AG08396 (cell line): ENCODE results near the gene IGBP1.
"Not testable (repeated sequence)": the region's sequence is repeated elsewhere in the genome, so short reads cannot be mapped to it uniquely, and the experiment has no call there.

Experiments
- DNase-seq: peaks from one replicate; pipeline ENCODE4 v3.0.0; 2012; ENCODE audit warnings: low spot score, mixed read lengths

The IGBP1 gene

GRCh38 chrX:70133303-70134115 lies at the start of gene IGBP1:
Gene IGBP1 (plus strand): TSS chrX:70133447. CDS start chrX:70133948, 501 bp downstream.
- peak; percentile 80 for DNase-seq

DNA sequence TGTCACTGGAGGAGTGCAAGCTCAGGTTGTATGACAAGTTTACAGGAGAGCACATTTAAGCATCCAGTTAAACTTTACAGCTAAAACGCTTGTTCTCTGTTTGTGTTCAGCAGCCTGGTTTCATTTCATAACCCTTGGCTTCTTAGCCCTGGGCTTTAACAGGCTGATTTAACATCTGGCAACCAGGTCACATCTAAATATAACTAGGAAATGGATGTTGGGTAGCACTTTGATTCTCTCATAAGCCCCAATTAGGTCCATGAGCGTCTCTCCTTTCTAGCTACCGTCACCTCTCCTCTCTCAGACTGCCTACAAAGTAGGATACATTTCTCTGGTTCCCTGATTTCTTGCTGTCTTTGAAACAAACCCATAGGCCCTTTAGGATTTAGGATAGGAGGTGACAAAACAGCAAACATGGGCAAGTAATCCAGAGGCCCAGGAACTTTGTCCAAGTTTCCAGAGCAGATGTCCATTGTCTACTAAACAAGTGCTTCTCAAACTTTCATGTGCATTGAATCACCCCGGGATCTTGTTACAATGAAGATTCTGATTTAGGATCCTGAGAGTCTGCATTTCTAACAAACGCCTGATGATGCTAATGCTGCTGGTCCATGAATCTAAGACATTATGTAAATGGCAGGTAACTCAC lies 48.5 kb upstream of the IGBP1 start:
- no peak for DNase-seq

GRCh38 chrX:70087857-70088630 lies 45.2 kb upstream of the IGBP1 start:
- DNase-seq: peak; percentile 31

GRCh38 chrX:70088751-70089150 lies 44.5 kb upstream of the IGBP1 start:
- no peak for DNase-seq

DNA sequence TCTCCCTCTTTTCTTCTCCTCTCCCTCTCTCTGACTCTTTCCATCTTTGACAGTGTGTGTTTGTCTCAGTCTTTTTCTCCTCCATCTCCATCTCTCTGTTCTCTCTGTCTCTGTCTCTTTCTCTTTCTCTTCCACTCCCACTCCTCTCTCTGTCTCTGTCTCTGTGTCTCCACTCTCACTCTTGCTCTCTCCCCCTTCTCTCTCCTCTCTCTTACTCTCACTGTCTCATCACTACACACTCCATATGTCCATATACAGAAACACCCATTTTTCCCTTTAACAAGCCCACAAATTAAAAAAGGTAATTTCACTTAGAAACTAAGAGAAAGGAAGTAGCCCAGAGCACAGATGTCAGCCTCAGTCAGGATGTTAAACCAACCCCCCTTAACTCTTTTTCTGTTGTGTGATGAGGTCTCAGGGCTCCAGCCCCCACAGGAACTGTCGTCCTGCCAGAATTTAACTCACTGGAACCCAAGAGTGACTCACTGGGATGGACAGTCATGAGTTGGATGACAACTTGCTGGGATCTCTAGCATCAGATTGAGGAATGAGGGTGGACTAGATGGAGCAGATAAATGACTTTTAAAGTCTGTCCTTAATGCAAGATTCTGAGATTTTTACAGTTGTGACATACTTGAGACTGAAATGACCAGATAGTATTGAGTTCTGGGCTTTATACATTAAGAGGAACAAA lies 43.5 kb upstream of the IGBP1 start:
- DNase-seq: peak; percentile 23

DNA sequence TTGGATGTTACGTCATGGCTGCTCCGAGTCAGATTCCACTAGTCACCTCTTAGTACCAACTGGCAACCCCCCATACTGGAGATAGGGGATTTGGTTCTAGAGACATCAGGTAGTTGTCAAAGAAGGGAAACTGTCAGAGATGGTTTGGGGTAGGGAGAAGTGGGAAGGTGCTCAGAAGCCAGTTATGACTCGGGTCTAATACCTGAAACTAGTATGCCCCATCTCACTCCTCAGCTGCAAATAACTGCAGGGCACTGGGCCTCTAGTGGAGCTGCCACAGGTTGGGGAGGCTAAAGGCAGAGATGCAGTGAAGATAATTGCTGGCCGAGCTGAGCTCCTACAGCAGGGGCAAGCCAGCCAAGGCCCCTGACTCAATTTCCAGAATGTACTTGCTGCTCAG lies 41.0 kb upstream of the IGBP1 start:
- DNase-seq: no peak

DNA sequence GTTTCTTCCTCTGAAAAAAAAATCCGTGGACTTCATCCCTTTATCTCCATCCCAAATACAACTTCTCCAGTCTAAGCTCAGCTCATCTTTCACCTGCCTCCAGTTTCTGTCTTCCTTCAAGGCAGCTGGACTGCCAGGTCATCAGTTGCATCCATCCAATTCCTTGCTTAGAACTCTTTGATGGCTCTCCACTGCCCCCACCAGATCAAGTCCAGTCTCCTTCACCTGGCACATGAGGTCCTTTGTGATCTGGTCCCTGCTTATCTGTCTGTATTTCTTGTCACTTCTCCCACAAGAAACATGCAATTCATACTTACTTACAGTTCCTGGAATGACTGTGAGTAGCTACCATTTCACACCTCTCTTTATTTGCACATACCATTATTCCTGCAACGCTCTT lies 37.2 kb upstream of the IGBP1 start:
- peak; percentile 24 for DNase-seq

GRCh38 chrX:70105229-70105628 lies 28.0 kb upstream of the IGBP1 start:
- no peak for DNase-seq

GRCh38 chrX:70111436-70112026 lies 21.7 kb upstream of the IGBP1 start:
- DNase-seq: not testable (repeated sequence)

GRCh38 chrX:70117738-70118137 lies 15.5 kb upstream of the IGBP1 start:
- DNase-seq: no peak

- not testable (repeated sequence) for DNase-seq
Measured at GRCh38 chrX:70123014-70123413, 10.2 kb upstream of the IGBP1 start.

DNA sequence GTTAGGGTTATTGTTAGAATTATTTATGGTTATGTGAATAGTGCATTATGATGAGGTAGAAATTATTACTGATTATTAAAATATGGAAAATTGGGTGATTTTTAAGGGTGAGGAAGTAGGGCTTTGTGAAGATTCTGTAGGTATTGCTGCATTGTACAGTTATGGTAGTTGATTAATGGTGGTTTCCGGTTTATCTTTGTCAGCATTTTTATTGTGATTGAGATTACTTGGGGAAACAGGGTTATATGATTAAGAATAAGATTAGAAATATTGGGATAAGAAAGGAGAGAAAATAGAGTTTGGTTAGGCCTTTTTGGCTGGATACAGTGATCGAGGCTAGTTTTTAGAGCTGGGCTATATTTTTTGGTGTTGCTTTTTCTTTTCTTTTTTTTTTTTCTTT lies 8.6 kb upstream of the IGBP1 start:
- DNase-seq: no peak

DNA sequence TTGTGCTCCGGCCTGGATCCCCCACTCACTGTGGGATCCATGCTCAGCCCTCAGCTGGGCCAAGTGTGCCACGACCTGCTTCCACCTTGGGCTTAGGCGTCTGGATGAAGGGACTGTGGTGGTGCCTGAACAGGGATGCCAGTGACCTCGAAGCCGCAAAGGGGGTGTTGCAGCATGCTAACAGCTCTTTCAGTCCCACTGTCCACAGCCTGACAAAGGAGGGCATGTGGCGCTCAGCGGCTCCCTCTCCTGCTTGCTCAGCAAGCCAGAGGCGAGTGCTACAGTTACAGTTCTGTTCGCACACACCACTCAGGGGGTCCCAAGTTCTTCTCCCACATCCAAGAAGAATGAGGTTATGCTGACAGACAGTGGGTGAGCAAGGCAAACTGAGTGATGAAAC lies 5.2 kb upstream of the IGBP1 start:
- DNase-seq: no peak

GRCh38 chrX:70129816-70130215 lies 3.4 kb upstream of the IGBP1 start:
- no peak for DNase-seq

GRCh38 chrX:70132224-70132623 lies 1.0 kb upstream of the IGBP1 start:
- no peak for DNase-seq

GRCh38 chrX:70132877-70133302 lies 357 bp upstream of the IGBP1 start:
- no peak for DNase-seq

- DNase-seq: peak; percentile 16
Measured at GRCh38 chrX:70134116-70134477, 850 bp downstream of the IGBP1 start.

DNA sequence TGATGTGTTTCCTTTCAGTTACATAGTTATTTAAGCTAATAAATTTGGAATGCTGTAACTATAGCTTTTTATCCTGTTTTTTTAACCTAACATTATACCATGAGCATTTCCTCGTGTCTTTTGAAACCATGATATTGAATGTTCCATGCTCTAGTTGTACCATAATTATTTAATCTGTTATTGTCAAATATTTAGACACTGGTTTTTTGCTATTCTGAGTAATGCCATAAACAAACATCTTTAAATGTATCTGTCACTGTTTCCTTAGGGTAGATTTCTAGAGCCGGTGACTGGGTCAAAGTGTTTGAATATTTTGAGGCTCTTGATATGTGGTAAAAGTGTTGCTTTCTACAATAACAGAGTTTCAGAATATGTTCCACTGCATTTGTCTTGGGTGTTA lies 5.4 kb downstream of the IGBP1 start:
- DNase-seq: no peak

GRCh38 chrX:70139736-70140135 lies 6.5 kb downstream of the IGBP1 start:
- no peak for DNase-seq

DNA sequence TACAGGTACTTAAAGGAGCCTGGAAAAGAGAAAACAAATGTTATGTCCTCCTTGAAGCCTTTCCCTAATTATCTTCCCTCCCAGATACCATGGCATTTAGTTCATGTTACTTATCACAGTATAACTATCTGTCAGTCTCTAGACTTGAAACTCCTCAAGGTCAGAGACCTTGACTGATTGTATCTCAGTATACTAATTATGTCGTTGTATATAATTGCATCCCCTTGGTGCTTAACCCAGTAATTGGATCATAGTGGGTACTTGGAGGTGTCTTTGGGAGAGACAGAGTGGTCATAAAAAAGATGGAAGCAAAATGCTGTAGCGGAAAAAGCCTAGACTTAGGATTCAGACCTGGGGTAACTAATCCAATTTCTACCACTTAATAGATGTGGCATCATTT lies 8.1 kb downstream of the IGBP1 start:
- DNase-seq: no peak

GRCh38 chrX:70166601-70167590 lies 33.6 kb downstream of the IGBP1 start:
- peak; percentile 12 for DNase-seq
